Measurements from ENCODE around the gene NR2C2AP. TPM values are rescaled to one million over a fixed set of nuclear protein-coding genes. Genes with fewer than 3 reads are reported as not detected.

NR2C2AP gene
- total and polyA plus RNA-seq, 2 of the 4 experiments (the other 2 are of a cell fraction) = 5.4 to 9.0 TPM

- 33% methylated on average over 5 of the region's 21 CpGs; no CpG with 5 or more reads in 1 of the 2 experiments for WGBS, 2 experiments (ENCODE audit: extremely low coverage in 2 of 2, insufficient read length in 1 of 2)
- no peak overlapping the region for H2BK120ac ChIP-seq (ENCODE audit: low read depth, low read length)
- no peaks in the 10 kb centered on the region for H3K79me1 ChIP-seq (ENCODE audit: low read depth in 1 of 2, low read length in 2 of 2)
- CTCF ChIA-PET = no interaction called here
- no peak overlapping the region for H2AK9ac ChIP-seq (replicated peaks; ENCODE audit: low read depth, low read length, poor library complexity)
- no peak overlapping the region for H2BK15ac ChIP-seq (ENCODE audit: low read depth, low read length)
- H3K36me3 ChIP-seq (ENCODE audit: control insufficient read depth, insufficient read depth, low read length) = no peaks in the 10 kb centered on the region
- no peak overlapping the region for H4K91ac ChIP-seq (ENCODE audit: insufficient read depth, low read depth, low read length)
- DNase-seq (no peak), ATAC-seq (ENCODE audit: low read depth) (no peak)
- H3K27me3 ChIP-seq (ENCODE audit: control insufficient read depth, insufficient read depth, low read length) = peaks cover 29% of the 10 kb centered on the region
- no peaks in the 10 kb centered on the region for H3K4me1 ChIP-seq (ENCODE audit: control insufficient read depth, insufficient read depth, low read length)
- H3K27ac ChIP-seq (ENCODE audit: insufficient read depth, low read length) = no peak overlapping the region
- BruUV-seq (replicated peaks) = no TSS peak
- dilution Hi-C loops (cut with HindIII; ENCODE audit: low sequenced_read_pairs, unreplicated experiment) = no loop called here
- no peak overlapping the region for H2BK20ac ChIP-seq (ENCODE audit: low read depth, low read length)
- no peak overlapping the region for H3K9ac ChIP-seq (ENCODE audit: low read depth, low read length)
- no peak overlapping the region for H4K8ac ChIP-seq (ENCODE audit: low read depth in 2 of 2, low read length in 2 of 2)
- no peak overlapping the region for H2BK5ac ChIP-seq (ENCODE audit: low read depth, low read length, poor library complexity, severe bottlenecking)
- no peak overlapping the region for H3K4me2 ChIP-seq (ENCODE audit: low read depth, low read length)
- H3K9me1 ChIP-seq (ENCODE audit: insufficient read depth, low read length) = 0 out of 2 replicates have a peak, but pooled peaks cover 2% of the 10 kb centered on the region
- H3K4ac ChIP-seq (ENCODE audit: low read depth, low read length) = no peak overlapping the region
- H2AK5ac ChIP-seq (ENCODE audit: low read depth, low read length) = no peak overlapping the region
- in situ Hi-C loops (cut with MboI; ENCODE audit: low sequenced_read_pairs) = no loop called here
- no peaks in the 10 kb centered on the region for H3K9me3 ChIP-seq (ENCODE audit: control insufficient read depth, insufficient read depth, low read length)
- H2AFZ ChIP-seq (replicated peaks; ENCODE audit: low read length, poor library complexity) = no peak overlapping the region
- no peak overlapping the region for H3K18ac ChIP-seq (ENCODE audit: low read depth, low read length)
- intact Hi-C loops (cut with micrococcal nuclease) = no loop called here
- H3K23ac ChIP-seq (ENCODE audit: low read depth, low read length) = no peak overlapping the region
- no peak overlapping the region for H3K56ac ChIP-seq (ENCODE audit: extremely low read depth, insufficient read depth, low read length)
- no peak overlapping the region for H3K4me3 ChIP-seq (ENCODE audit: insufficient read depth, low read depth, low read length)
- peaks cover 6% of the 10 kb centered on the region; the same call in 1 of the 2 replicates for H4K20me1 ChIP-seq (ENCODE audit: insufficient read depth, low read length)
- POLR2A ChIA-PET (ENCODE audit: unreplicated experiment) = no interaction called here
- TF ChIP-seq POLR2A (IDR thresholded peaks at IDR 0.05; ENCODE audit: low read depth, low read length) (no peak), USF2 (IDR thresholded peaks at IDR 0.05; ENCODE audit: low read depth, low read length) (no peak), MAFK (IDR thresholded peaks at IDR 0.05; ENCODE audit: low read depth, low read length) (no peak), BHLHE40 (IDR thresholded peaks at IDR 0.05; ENCODE audit: low read depth, low read length) (no peak), CEBPB (IDR thresholded peaks at IDR 0.05; ENCODE audit: low read depth, low read length) (no peak), CTCF (conservative IDR thresholded peaks at IDR 0.05; ENCODE audit: low read depth, low read length) (no peak)
- no peak overlapping the region for H4K5ac ChIP-seq (ENCODE audit: low read depth, low read length)
- H3K14ac ChIP-seq (replicated peaks; ENCODE audit: low read depth, low read length) = no peak overlapping the region
Measured at GRCh38 chr19:19213426-19214158, 10.4 kb upstream of the NR2C2AP start.

All from IMR-90 (cell line).